ENCODE data around the gene LGALS4. TPM values are rescaled to one million over a fixed set of nuclear protein-coding genes. Genes with fewer than 3 reads are reported as not detected.
A peak's percentile ranks its signal among the peaks of the same experiment; 100 is the strongest.
"Not testable (repeated sequence)": the region's sequence is repeated elsewhere in the genome, so short reads cannot be mapped to it uniquely, and the experiment has no call there.

Gene LGALS4
- total RNA-seq, 1 donor from 2014 or later: 0.46 TPM

DNA sequence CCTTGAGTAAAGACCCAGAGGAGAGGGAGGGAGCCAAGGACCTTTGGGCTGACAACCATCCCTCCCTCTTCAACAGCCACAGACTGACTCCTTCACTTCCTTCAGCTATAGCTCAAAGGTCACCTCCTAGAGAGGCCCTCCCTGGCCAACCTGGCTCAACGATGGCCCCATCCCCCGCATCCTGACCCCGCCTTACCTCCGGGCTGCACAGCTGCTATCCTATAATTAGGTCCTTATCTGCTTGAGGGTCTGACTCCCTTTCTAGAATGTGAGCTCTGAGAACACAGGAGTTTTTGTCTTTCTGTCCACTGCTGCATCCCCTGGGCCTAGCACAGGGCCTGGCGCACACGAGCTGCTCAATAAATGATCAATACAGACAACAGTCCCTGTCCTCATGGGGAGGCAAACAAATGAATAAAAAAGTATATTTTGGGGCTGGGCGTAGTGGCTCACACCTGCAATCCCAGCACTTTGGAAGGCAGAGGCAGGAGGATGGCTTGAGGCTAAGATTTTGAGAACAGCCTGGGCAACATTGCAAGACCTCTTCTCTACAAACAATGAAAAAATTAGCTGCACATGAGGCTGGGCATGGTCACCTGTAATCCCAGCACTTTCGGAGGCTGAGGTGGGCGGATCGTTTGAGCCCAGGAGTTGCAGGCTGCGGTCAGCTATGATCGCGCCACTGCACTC, 6.6 kb upstream of the LGALS4 start:
- H3K9me3 Mint-ChIP-seq (ENCODE audit: unreplicated experiment): no peaks in the 10 kb centered on the region
- H3K4me3 Mint-ChIP-seq (ENCODE audit: unreplicated experiment): peak overlapping the region; percentile 59
- TF ChIP-seq, protein P1, sequence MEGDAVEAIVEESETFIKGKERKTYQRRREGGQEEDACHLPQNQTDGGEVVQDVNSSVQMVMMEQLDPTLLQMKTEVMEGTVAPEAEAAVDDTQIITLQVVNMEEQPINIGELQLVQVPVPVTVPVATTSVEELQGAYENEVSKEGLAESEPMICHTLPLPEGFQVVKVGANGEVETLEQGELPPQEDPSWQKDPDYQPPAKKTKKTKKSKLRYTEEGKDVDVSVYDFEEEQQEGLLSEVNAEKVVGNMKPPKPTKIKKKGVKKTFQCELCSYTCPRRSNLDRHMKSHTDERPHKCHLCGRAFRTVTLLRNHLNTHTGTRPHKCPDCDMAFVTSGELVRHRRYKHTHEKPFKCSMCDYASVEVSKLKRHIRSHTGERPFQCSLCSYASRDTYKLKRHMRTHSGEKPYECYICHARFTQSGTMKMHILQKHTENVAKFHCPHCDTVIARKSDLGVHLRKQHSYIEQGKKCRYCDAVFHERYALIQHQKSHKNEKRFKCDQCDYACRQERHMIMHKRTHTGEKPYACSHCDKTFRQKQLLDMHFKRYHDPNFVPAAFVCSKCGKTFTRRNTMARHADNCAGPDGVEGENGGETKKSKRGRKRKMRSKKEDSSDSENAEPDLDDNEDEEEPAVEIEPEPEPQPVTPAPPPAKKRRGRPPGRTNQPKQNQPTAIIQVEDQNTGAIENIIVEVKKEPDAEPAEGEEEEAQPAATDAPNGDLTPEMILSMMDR (IDR thresholded peaks at IDR 0.05; ENCODE audit: unreplicated experiment): no peak
- peaks cover 7% of the 10 kb centered on the region for H3K4me1 Mint-ChIP-seq (ENCODE audit: unreplicated experiment)
- H3K27me3 Mint-ChIP-seq (ENCODE audit: unreplicated experiment): peaks cover 6% of the 10 kb centered on the region
- no peak for DNase-seq (ENCODE audit: low spot score)
- no peak overlapping the region for H3K27ac Mint-ChIP-seq (ENCODE audit: unreplicated experiment)
- peaks cover 47% of the 10 kb centered on the region for H3K36me3 Mint-ChIP-seq (ENCODE audit: low read depth, unreplicated experiment)

DNA sequence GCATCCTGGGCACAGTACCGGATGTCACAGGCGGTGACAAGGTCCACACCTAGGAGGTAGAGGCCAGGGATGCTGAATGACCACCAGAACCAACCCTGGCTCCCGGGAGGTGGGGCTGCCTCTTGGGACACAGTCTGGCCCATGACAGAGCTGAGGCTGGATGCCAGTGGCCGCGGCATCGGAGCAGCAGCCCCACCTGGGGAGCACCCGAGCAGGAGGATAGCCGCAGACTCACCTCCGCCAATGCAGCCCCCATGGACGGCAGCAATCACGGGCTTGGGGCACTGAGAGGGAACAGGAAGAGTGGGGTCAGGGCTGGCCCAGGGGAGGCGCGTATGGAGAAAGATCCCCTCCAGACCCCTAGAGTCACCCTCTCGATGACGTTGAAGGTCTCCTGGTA, 4.3 kb upstream of the LGALS4 start:
- DNase-seq (ENCODE audit: low spot score): no peak
- no peaks in the 10 kb centered on the region for H3K9me3 Mint-ChIP-seq (ENCODE audit: unreplicated experiment)
- no peak overlapping the region for H3K27ac Mint-ChIP-seq (ENCODE audit: unreplicated experiment)
- H3K4me3 Mint-ChIP-seq (ENCODE audit: unreplicated experiment): no peak overlapping the region
- peaks cover 30% of the 10 kb centered on the region for H3K36me3 Mint-ChIP-seq (ENCODE audit: low read depth, unreplicated experiment)
- no peaks in the 10 kb centered on the region for H3K4me1 Mint-ChIP-seq (ENCODE audit: unreplicated experiment)
- TF ChIP-seq, protein P1 (IDR thresholded peaks at IDR 0.05; ENCODE audit: unreplicated experiment): no peak
- H3K27me3 Mint-ChIP-seq (ENCODE audit: unreplicated experiment): peaks cover 6% of the 10 kb centered on the region

DNA sequence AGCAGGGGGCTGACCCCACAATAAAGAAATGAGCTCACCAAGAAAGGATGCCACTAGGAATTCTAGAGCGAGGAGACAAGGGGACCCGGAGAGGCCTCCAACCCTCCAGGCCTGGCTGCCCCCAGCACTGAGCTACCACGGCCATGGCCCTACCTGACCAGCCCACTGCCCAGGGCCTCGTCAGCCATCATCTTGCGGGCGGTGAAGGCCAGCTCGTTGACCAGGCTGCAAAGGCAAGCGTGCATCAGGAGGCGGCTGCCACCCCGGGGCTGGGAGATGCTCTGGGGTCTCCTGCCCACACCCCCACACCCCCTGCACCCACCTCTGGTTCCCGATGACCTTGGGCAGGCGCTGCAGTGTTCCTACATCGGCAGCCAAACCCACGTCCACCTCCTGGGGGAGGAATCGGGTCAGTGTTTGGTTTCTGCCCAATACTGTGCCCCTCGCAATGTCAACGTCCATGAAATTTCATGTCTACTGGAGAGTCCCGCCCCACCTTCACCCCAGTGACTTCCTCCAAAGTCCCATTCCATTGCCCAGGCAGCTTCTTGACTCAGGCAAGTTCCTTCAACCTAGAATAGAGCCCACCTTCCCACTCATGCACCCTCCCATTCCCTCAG, 3.5 kb upstream of the LGALS4 start:
- no peak for DNase-seq (ENCODE audit: low spot score)
- Mint-ChIP-seq H3K4me3 (ENCODE audit: unreplicated experiment) (no peak overlapping the region), H3K9me3 (ENCODE audit: unreplicated experiment) (no peaks in the 10 kb centered on the region), H3K27me3 (ENCODE audit: unreplicated experiment) (peaks cover 6% of the 10 kb centered on the region), H3K27ac (ENCODE audit: unreplicated experiment) (peak overlapping the region; percentile 41), H3K4me1 (ENCODE audit: unreplicated experiment) (no peaks in the 10 kb centered on the region), H3K36me3 (ENCODE audit: low read depth, unreplicated experiment) (peaks cover 26% of the 10 kb centered on the region)
- TF ChIP-seq, protein P1 (IDR thresholded peaks at IDR 0.05; ENCODE audit: unreplicated experiment): no peak

DNA sequence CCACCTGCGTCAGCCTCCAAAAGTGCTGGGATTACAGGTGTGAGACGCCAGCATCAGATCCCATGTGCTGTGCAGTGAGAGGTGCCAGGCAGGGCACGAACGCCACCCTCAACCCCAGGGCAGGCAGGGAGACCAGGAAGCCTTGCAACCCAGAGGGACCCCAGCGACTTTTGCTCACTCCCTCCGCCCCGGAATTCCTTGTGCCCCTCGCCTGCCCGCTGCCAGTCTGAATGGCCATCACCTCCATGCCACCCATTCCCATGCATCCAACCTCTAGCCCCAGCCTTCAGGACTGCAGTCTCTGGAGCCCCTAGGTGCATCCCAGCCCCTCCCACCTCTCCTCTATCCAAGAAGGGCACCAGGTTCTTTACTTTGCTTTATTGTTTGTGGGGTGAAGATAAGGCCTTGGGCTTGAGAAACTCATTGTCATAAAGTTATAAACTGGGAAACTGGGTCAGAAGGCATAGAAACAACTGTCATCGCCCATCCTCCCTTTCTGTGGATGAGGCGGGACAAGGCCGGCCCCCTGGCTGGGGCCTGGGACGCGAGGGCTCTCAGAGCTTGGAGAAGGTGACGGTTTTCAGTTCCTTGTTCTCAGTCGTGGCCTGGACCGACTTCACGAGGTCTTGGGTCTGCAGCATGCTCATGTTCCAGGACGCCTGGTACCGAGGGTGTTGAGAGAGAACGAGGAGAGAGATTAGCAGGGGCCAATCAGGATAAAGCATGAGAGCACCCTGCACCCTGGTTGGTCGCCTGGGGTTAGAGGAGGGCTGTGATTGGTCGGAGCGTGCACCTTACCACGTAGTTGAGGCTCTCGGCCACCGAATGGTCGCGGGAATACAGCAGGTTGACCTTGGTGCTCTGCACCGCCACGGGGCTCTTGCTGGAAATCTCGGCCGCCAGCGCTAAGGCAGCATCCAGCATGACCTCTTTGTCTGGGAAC, 2.6 kb upstream of the LGALS4 start:
- Mint-ChIP-seq H3K4me1 (ENCODE audit: unreplicated experiment) (no peaks in the 10 kb centered on the region), H3K36me3 (ENCODE audit: low read depth, unreplicated experiment) (peaks cover 18% of the 10 kb centered on the region), H3K27me3 (ENCODE audit: unreplicated experiment) (peaks cover 2% of the 10 kb centered on the region), H3K4me3 (ENCODE audit: unreplicated experiment) (peak overlapping the region; percentile 37), H3K9me3 (ENCODE audit: unreplicated experiment) (no peaks in the 10 kb centered on the region), H3K27ac (ENCODE audit: unreplicated experiment) (no peak overlapping the region)
- no peak for DNase-seq (ENCODE audit: low spot score)
- TF ChIP-seq, protein P1 (IDR thresholded peaks at IDR 0.05; ENCODE audit: unreplicated experiment): no peak

DNA sequence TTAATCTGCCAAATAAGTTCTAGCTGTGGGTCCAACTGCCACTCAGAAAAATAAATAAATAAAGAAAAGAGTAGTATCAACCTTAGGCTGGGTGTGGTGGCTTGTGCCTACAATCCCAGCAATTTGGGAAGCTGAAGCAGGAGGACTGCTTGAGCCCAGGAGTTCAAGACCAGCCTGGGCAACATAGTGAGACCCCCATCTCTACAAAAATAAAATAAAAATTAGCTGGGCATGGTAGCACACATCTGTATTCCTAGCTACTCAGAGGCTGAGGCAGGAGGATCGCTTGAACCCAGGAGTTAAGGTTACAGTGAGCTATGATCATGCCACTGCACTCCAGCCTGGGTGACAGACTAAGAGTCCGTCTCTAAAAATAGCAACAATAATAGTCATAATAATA, 1.2 kb upstream of the LGALS4 start:
- not testable (repeated sequence) for H3K4me1 Mint-ChIP-seq (ENCODE audit: unreplicated experiment); H3K27me3 Mint-ChIP-seq (ENCODE audit: unreplicated experiment); H3K9me3 Mint-ChIP-seq (ENCODE audit: unreplicated experiment); H3K4me3 Mint-ChIP-seq (ENCODE audit: unreplicated experiment); DNase-seq (ENCODE audit: low spot score); H3K27ac Mint-ChIP-seq (ENCODE audit: unreplicated experiment)
- peaks cover 18% of the 10 kb centered on the region for H3K36me3 Mint-ChIP-seq (ENCODE audit: low read depth, unreplicated experiment)

All from endothelial cell (in vitro differentiated cells).